GM12878 (cell line): ENCODE results near the gene PDSS1. TPM values are rescaled to one million over a fixed set of nuclear protein-coding genes. Genes with fewer than 3 reads are reported as not detected.
"Not testable (repeated sequence)": the region's sequence is repeated elsewhere in the genome, so short reads cannot be mapped to it uniquely, and the experiment has no call there.

Source experiments
- ATAC-seq: fragments of 200-7000 bp; cut with Tn5 transposase; 3 replicates; pipeline ENCODE4 v1.9.1; 2020; ENCODE audit warnings: mild to moderate bottlenecking, moderate library complexity
- BruUV-seq: library from RNA; stranded (reverse); fragments of 400-500 nt; replicated peaks from 2 replicates; lab custom pipeline; 2021; lab: Mats Ljungman, UMichigan
- CTCF ChIA-PET: fragments of 300-600 bp; sonication (Branson Sonifier 250); formaldehyde crosslinking; extraction: SDS; loops from one replicate; lab custom pipeline; 2021; ENCODE audit warnings: inconsistent platforms; lab: Yijun Ruan, JAX
- POLR2A ChIA-PET: fragments of 350-600 bp; formaldehyde crosslinking; extraction: SDS; loops from one replicate; lab custom pipeline; 2021; ENCODE audit warnings: inconsistent platforms; lab: Charles Lee
- RAD21 ChIA-PET: fragments of 300-600 bp; sonication (Branson Sonifier 250); formaldehyde crosslinking; loops from one replicate; lab custom pipeline; 2023; ENCODE audit warnings: antibody characterized with exemption; ENCODE audit not compliant: unreplicated experiment; lab: Charles Lee
- SMC1A ChIA-PET: fragments of 300-600 bp; sonication (Branson Sonifier 250); formaldehyde crosslinking; loops from one replicate; lab custom pipeline; 2023; ENCODE audit not compliant: unreplicated experiment, uncharacterized antibody; lab: Charles Lee
- DNase-seq: peaks from one replicate; pipeline ENCODE4 v3.0.0-alpha.2; 2011; ENCODE audit warnings: low read depth, low spot score
- FAIRE-seq: peaks from 3 replicates; lab custom pipeline; 2011; peaks lifted over from hg19 to GRCh38; lab: Jason Lieb, UNC
- H2AFZ ChIP-seq: 2 replicates; pipeline ENCODE4 v1.6.0; 2011; ENCODE audit warnings: low read depth, low read length, control low read depth; ENCODE audit not compliant: control insufficient read depth
- H3K27ac ChIP-seq: 2 replicates; pipeline ENCODE4 v1.5.1; 2011; ENCODE audit warnings: control low read depth; ENCODE audit not compliant: control insufficient read depth, insufficient read depth
- H3K27me3 ChIP-seq, 2 experiments: replicated peaks in 1 of 2; 2 replicates each; pipeline versions ENCODE4 v1.6.0 to v1.6.1; 2011; ENCODE audit warnings: low read length in 1 of 2; ENCODE audit not compliant: control insufficient read depth in 2 of 2, insufficient read depth in 2 of 2
- H3K36me3 ChIP-seq, 2 experiments: 2 replicates each; pipeline ENCODE4 v1.5.1; 2011; ENCODE audit warnings: low read length in 1 of 2; ENCODE audit not compliant: control insufficient read depth in 2 of 2, insufficient read depth in 2 of 2
- H3K4me1 ChIP-seq: 2 replicates; pipeline ENCODE4 v1.6.1; 2011; ENCODE audit warnings: mild to moderate bottlenecking, low read length, moderate library complexity, mixed read lengths; ENCODE audit not compliant: control insufficient read depth, insufficient read depth
- H3K4me2 ChIP-seq: 2 replicates; pipeline ENCODE4 v1.6.0; 2011; ENCODE audit warnings: control low read depth; ENCODE audit not compliant: control insufficient read depth, insufficient read depth
- H3K4me3 ChIP-seq: fragments of 200-600 bp; sonication (generic); 2 replicates; pipeline ENCODE4 v1.5.1; 2016
- H3K79me2 ChIP-seq: 2 replicates; pipeline ENCODE4 v1.6.0; 2011; ENCODE audit warnings: low read length; ENCODE audit not compliant: control insufficient read depth, insufficient read depth
- H3K9ac ChIP-seq: 2 replicates; pipeline ENCODE4 v1.8.0; 2011; ENCODE audit warnings: low read length, control low read depth, mixed read lengths; ENCODE audit not compliant: control insufficient read depth, insufficient read depth
- H3K9me3 ChIP-seq: replicated peaks from 3 replicates; pipeline ENCODE4 v1.5.1; 2011; ENCODE audit warnings: mild to moderate bottlenecking, low read length; ENCODE audit not compliant: control insufficient read depth, insufficient read depth
- H4K20me1 ChIP-seq: 2 replicates; pipeline ENCODE4 v1.6.0; 2011; ENCODE audit not compliant: control insufficient read depth, insufficient read depth
- BCLAF1 ChIP-seq: fragments of 450-650 bp; IDR thresholded peaks from 2 replicates; pipeline ENCODE4 v1.6.1; 2017; ENCODE audit warnings: antibody characterized with exemption, mild to moderate bottlenecking, moderate library complexity
- CHD2 ChIP-seq: IDR thresholded peaks from 2 replicates; pipeline ENCODE4 v1.6.1; 2011; ENCODE audit warnings: low read depth, low read length, improper control_type of control experiment, borderline replicate concordance
- IRF3 ChIP-seq: fragments of 450-650 bp; IDR thresholded peaks from 2 replicates; pipeline ENCODE4 v1.6.1; 2014; ENCODE audit warnings: mild to moderate bottlenecking
- JUNB ChIP-seq: IDR thresholded peaks from 2 replicates; pipeline ENCODE4 v1.6.1; 2016; ENCODE audit warnings: antibody characterized with exemption, mild to moderate bottlenecking
- NFXL1 ChIP-seq: fragments of 450-650 bp; IDR thresholded peaks from 2 replicates; pipeline ENCODE4 v1.6.1; 2017; ENCODE audit warnings: antibody characterized with exemption, mild to moderate bottlenecking, borderline replicate concordance
- NRF1 ChIP-seq: conservative IDR thresholded peaks from 2 replicates; pipeline ENCODE4 v1.6.1; 2011; ENCODE audit warnings: mild to moderate bottlenecking, low read depth, low read length, improper control_type of control experiment
- POU2F2 ChIP-seq: IDR thresholded peaks from 3 replicates; pipeline ENCODE4 v1.6.1; 2011; ENCODE audit warnings: low read depth, mild to moderate bottlenecking, low read length, borderline replicate concordance
- STAT1 ChIP-seq: fragments of 450-650 bp; conservative IDR thresholded peaks from 2 replicates; pipeline ENCODE4 v1.6.1; 2014; ENCODE audit warnings: antibody characterized with exemption, mild to moderate bottlenecking
- ZNF687 ChIP-seq: fragments of 450-650 bp; IDR thresholded peaks from 2 replicates; pipeline ENCODE4 v1.6.1; 2017; ENCODE audit warnings: mild to moderate bottlenecking, moderate library complexity
- WGBS: methylation state at CpG from one replicate; pipeline ENCODE4 v1.1.6; 2016; ENCODE audit warnings: low lambda C conversion rate; ENCODE audit not compliant: insufficient replicate concordance, insufficient coverage; ENCODE audit errors: missing lambda C conversion rate; 5-methylcytosine and 5-hydroxymethylcytosine counted together
- in situ Hi-C: fragments of 300-500 bp; cut with MboI; formaldehyde crosslinking; loops from 9 replicates; pipeline ENCODE4 v1.14.3; 2018; ENCODE audit warnings: mixed read lengths
- intact Hi-C: fragments of 100-400 bp; cut with micrococcal nuclease; formaldehyde crosslinking; loops from one replicate; pipeline ENCODE4 v1.14.2; 2022; ENCODE audit not compliant: unreplicated experiment
- polyA plus RNA-seq, 11 experiments: library from polyadenylated mRNA; depleted of rRNA in 4 of 11; unstranded in 6 of 11; stranded (reverse) in 5 of 11; fragments of >200 nt; fragmentation: Nextera tagmentation in 4 of 11; fragmentation: Illumina TruSeq in 1 of 11; extraction: Ambion mirVana in 4 of 11; extraction: Trizol in 1 of 11; gene quantifications; 1 replicate in 1 of 11; 2 replicates in 10 of 11; pipeline versions ENCODE4 v1.2.1 to v1.2.3, GENCODE V29; 2011 to 2016; ENCODE audit warnings: inconsistent platforms in 2 of 11, missing spikeins in 2 of 11, low read depth in 1 of 11
- total RNA-seq, 4 experiments: library from RNA; depleted of rRNA in 3 of 4; stranded (reverse); fragments of >200 nt in 3 of 4; fragmentation: Illumina TruSeq in 1 of 4; extraction: Trizol in 1 of 4; gene quantifications; 2 replicates each; pipeline versions ENCODE4 v1.2.1 to v1.2.3, GENCODE V29; 2013 to 2021

Gene PDSS1
- total and polyA plus RNA-seq, 10 of the 15 experiments (the other 5 are each of a cell fraction or from before 2014, with no cell fraction given): 12.2 to 48.2 (median 35.9) TPM

GRCh38 chr10:26787362-26787761, 89.9 kb downstream of the PDSS1 start:
- peaks cover 7% of the 10 kb centered on the region for H3K9me3 ChIP-seq
- H3K36me3 ChIP-seq: peaks cover 0 to 4% of the 10 kb centered on the region in 2 experiments; a peak in 1 of 4 replicates
- ATAC-seq: no peak
- H3K4me2 ChIP-seq: no peak overlapping the region
- no peak overlapping the region for H3K27ac ChIP-seq
- in situ Hi-C loops: no loop called here
- ChIA-PET CTCF (no interaction called here), SMC1A (interaction anchor here (0.9 to 2.4 kb wide), 2 partner anchors 11 to 12 kb away, joined by 3 to 6 read pairs; no protein-coding TSS in a partner anchor), RAD21 (no interaction called here), POLR2A (interaction anchor here (0.6 kb wide), 2 partner anchors 68 to 69 kb away, joined by 3 to 6 read pairs; no protein-coding TSS in a partner anchor)
- intact Hi-C loops: no loop called here
- peaks cover 10% of the 10 kb centered on the region for H3K4me1 ChIP-seq
- H3K4me3 ChIP-seq: no peak overlapping the region
- WGBS: 84% methylated on average over 3 of the region's 3 CpGs
- H4K20me1 ChIP-seq: no peaks in the 10 kb centered on the region
- H3K9ac ChIP-seq: no peak overlapping the region
- no peak for FAIRE-seq
- H3K79me2 ChIP-seq: peaks cover 61% of the 10 kb centered on the region
- H3K27me3 ChIP-seq: no peaks in the 10 kb centered on the region
- TF ChIP-seq CHD2 (no peak), POU2F2 (no peak), STAT1 (no peak), NFXL1 (no peak), JUNB (no peak), ZNF687 (no peak), NRF1 (no peak), BCLAF1 (no peak), IRF3 (no peak)
- BruUV-seq: no TSS peak
- H2AFZ ChIP-seq: no peak overlapping the region
- DNase-seq: no peak

GRCh38 chr10:26789779-26790178, 92.3 kb downstream of the PDSS1 start:
- FAIRE-seq, BruUV-seq, H4K20me1 ChIP-seq, H3K4me2 ChIP-seq, H3K27ac ChIP-seq, ATAC-seq, H3K4me1 ChIP-seq, H3K4me3 ChIP-seq, H3K27me3 ChIP-seq, intact Hi-C loops, in situ Hi-C loops, DNase-seq, H3K9me3 ChIP-seq, H2AFZ ChIP-seq, H3K9ac ChIP-seq, H3K36me3 ChIP-seq: not testable (repeated sequence)
- POLR2A ChIA-PET: interaction anchor here (1.2 to 2.7 kb wide), 2 partner anchors 9 to 16 kb away, joined by 3 to 7 read pairs; no protein-coding TSS in a partner anchor
- 90% methylated on average over 2 of the region's 2 CpGs for WGBS
- peaks cover 68% of the 10 kb centered on the region for H3K79me2 ChIP-seq
- CTCF ChIA-PET: interaction anchor here (0.8 to 1.6 kb wide), 3 partner anchors 8 to 34 kb away, joined by 3 read pairs; no protein-coding TSS in a partner anchor
- RAD21 ChIA-PET: interaction anchor here (1.0 kb wide), 1 partner anchor 10 kb away, joined by 3 read pairs; no protein-coding TSS in a partner anchor
- SMC1A ChIA-PET: interaction anchor here (0.5 to 2.5 kb wide), 6 partner anchors 9 to 68 kb away, joined by 3 to 22 read pairs (median 4); no protein-coding TSS in a partner anchor
